T47D (cell line): Measurements from ENCODE around the gene SHF.

Experiments used
- DNase-seq, 2 experiments: peaks; one replicate each; pipeline versions ENCODE4 v3.0.0 to v3.0.0-alpha.2; 2011 to 2012; ENCODE audit warnings: low read depth in 1 of 2, low spot score in 1 of 2
- JUND ChIP-seq: IDR thresholded peaks from 2 replicates; pipeline ENCODE4 v1.6.1; 2012; ENCODE audit warnings: low read depth
- in situ Hi-C: cut with HindIII; loops from 2 replicates; pipeline ENCODE4 v1.10.0; 2016; ENCODE audit warnings: low sequenced_read_pairs, low pct_unique_long_range_greater_than_20kb

SHF gene

DNA sequence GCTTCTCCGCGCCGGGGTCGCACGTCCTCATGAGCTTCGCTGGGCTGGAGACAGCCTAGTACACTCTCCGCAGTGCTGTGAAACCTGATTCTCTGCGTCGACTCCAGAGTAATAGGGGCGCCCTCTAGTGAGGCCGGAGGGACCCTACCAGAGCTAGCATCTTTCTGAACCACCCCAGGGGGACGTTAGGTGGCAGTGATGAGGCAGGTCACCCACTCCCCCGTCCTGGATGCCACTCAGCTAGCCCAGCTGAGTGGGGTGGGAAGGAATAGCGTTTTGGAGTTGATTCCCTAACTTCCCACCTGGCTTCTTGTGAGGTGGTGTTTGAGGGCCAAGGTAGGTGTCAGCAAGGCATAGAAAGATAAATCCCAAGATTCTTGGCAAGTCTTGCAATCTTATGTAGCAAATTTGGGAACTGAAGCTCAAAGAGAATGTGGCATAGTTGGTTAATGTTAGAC lies 69.6 kb downstream of the SHF start:
- DNase-seq, result peak; percentile 93 to 98
- TF ChIP-seq JUND, result no peak
- in situ Hi-C loops, result no loop called here

DNA sequence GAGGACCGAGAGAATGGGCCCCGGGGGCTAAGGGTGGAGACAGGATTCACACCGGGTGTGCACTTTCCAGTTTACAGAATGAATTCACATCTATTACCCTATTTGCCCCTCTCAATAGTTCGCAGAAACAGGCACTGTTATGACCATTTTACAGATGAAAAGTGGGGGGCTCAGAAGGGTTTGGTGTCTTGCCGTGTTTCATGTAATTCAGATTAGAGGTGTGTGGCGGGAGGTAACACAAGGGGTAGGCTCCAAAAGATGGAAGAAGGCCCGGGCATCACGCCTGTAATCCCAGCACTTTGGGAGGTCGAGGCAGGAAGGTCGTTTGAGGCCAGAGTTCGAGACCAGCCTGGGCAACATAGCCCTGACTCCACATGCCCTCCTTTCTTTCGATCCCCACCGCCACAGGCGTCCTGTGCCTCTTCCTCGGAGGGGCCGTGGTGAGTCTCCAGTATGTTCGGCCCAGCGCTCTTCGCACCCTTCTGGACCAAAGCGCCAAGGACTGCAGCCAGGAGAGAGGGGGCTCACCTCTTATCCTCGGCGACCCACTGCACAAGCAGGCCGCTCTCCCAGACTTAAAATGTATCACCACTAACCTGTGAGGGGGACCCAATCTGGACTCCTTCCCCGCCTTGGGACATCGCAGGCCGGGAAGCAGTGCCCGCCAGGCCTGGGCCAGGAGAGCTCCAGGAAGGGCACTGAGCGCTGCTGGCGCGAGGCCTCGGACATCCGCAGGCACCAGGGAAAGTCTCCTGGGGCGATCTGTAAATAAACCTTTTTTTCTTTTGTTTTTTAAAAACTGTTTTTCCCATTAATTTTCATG lies 70.2 kb downstream of the SHF start:
- in situ Hi-C loops, result no loop called here
- DNase-seq, result no peak
- no peak for TF ChIP-seq JUND
